Measurements from ENCODE around the gene UBN1. TPM values are rescaled to one million over a fixed set of nuclear protein-coding genes. Genes with fewer than 3 reads are reported as not detected.

UBN1 gene
- total and polyA plus RNA-seq, 2 of the 13 experiments (the other 11 are each of a cell fraction or from before 2014, with no cell fraction given) = 10.6 to 23.5 TPM

DNA sequence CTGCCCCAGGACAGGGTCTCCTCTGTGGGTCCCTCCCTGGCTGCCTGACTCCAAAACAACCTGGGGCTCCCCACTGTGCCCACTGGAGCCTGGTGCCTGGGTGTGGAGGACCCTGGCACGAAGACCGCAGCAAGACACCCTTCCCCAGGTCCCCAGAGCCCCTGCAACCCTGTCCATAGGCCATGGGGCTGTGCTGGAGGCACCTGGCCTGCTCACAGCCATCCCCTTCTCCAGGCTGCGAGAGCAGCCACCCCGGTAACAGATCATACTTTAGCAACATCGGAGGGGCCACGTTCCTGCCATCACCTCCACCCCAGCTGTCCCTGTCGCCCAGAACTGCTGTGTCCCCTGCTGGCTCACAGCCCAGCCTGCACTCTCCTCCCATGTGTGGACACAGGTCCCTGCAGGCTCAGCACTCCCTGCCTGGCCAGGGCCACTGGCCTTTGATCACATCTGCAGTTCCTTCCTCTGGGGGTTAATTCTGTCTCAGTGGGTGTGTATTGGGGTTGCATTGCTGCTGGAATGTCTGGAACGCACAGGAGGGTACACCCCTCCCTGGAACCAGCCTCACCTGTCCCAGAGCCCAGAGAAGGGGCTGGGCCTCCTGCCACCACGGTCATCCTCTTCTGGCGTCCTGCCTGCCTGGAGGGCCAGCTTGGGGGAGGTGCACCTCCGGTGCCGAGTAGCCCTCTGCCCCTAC lies 77.5 kb downstream of the UBN1 start (continued):
- TF ChIP-seq, protein P1, sequence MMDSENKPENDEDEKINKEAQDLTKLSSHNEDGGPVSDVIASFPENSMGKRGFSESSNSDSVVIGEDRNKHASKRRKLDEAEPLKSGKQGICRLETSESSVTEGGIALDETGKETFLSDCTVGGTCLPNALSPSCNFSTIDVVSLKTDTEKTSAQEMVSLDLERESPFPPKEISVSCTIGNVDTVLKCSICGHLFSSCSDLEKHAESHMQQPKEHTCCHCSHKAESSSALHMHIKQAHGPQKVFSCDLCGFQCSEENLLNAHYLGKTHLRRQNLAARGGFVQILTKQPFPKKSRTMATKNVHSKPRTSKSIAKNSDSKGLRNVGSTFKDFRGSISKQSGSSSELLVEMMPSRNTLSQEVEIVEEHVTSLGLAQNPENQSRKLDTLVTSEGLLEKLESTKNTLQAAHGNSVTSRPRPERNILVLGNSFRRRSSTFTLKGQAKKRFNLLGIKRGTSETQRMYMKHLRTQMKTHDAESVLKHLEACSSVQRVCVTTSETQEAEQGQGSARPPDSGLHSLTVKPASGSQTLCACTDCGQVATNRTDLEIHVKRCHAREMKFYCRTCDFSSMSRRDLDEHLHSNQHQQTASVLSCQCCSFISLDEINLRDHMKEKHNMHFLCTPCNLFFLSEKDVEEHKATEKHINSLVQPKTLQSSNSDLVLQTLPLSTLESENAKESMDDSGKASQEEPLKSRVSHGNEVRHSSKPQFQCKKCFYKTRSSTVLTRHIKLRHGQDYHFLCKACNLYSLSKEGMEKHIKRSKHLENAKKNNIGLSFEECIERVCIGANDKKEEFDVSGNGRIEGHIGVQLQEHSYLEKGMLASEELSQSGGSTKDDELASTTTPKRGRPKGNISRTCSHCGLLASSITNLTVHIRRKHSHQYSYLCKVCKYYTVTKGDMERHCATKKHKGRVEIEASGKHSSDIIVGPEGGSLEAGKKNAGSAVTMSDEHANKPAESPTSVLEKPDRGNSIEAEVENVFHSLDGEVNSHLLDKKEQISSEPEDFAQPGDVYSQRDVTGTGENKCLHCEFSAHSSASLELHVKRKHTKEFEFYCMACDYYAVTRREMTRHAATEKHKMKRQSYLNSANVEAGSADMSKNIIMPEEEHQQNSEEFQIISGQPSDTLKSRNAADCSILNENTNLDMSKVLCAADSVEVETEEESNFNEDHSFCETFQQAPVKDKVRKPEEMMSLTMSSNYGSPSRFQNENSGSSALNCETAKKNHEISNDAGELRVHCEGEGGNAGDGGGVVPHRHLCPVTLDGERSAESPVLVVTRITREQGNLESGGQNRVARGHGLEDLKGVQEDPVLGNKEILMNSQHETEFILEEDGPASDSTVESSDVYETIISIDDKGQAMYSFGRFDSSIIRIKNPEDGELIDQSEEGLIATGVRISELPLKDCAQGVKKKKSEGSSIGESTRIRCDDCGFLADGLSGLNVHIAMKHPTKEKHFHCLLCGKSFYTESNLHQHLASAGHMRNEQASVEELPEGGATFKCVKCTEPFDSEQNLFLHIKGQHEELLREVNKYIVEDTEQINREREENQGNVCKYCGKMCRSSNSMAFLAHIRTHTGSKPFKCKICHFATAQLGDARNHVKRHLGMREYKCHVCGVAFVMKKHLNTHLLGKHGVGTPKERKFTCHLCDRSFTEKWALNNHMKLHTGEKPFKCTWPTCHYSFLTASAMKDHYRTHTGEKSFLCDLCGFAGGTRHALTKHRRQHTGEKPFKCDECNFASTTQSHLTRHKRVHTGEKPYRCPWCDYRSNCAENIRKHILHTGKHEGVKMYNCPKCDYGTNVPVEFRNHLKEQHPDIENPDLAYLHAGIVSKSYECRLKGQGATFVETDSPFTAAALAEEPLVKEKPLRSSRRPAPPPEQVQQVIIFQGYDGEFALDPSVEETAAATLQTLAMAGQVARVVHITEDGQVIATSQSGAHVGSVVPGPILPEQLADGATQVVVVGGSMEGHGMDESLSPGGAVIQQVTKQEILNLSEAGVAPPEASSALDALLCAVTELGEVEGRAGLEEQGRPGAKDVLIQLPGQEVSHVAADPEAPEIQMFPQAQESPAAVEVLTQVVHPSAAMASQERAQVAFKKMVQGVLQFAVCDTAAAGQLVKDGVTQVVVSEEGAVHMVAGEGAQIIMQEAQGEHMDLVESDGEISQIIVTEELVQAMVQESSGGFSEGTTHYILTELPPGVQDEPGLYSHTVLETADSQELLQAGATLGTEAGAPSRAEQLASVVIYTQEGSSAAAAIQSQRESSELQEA (CRISPR knock-in tag; IDR thresholded peaks at IDR 0.05; ENCODE audit: not compliant biosample characterization) = peak; percentile 72
- no peak for TF ChIP-seq ZNF746 (CRISPR knock-in tag; IDR thresholded peaks at IDR 0.05)
- TF ChIP-seq, protein P2, sequence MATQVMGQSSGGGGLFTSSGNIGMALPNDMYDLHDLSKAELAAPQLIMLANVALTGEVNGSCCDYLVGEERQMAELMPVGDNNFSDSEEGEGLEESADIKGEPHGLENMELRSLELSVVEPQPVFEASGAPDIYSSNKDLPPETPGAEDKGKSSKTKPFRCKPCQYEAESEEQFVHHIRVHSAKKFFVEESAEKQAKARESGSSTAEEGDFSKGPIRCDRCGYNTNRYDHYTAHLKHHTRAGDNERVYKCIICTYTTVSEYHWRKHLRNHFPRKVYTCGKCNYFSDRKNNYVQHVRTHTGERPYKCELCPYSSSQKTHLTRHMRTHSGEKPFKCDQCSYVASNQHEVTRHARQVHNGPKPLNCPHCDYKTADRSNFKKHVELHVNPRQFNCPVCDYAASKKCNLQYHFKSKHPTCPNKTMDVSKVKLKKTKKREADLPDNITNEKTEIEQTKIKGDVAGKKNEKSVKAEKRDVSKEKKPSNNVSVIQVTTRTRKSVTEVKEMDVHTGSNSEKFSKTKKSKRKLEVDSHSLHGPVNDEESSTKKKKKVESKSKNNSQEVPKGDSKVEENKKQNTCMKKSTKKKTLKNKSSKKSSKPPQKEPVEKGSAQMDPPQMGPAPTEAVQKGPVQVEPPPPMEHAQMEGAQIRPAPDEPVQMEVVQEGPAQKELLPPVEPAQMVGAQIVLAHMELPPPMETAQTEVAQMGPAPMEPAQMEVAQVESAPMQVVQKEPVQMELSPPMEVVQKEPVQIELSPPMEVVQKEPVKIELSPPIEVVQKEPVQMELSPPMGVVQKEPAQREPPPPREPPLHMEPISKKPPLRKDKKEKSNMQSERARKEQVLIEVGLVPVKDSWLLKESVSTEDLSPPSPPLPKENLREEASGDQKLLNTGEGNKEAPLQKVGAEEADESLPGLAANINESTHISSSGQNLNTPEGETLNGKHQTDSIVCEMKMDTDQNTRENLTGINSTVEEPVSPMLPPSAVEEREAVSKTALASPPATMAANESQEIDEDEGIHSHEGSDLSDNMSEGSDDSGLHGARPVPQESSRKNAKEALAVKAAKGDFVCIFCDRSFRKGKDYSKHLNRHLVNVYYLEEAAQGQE (IDR thresholded peaks at IDR 0.05; ENCODE audit: borderline replicate concordance in 1 of 2, low read depth in 1 of 2, low read length in 2 of 2) = peak in 1 of 2 experiments; percentile 74; a peak in 2 of 4 replicates
- peak; percentile 49; the same call in 1 of the 2 replicates for TF ChIP-seq ZNF350 (CRISPR knock-in tag; IDR thresholded peaks at IDR 0.05; ENCODE audit: borderline replicate concordance, low read depth)
- TF ChIP-seq, protein P3, sequence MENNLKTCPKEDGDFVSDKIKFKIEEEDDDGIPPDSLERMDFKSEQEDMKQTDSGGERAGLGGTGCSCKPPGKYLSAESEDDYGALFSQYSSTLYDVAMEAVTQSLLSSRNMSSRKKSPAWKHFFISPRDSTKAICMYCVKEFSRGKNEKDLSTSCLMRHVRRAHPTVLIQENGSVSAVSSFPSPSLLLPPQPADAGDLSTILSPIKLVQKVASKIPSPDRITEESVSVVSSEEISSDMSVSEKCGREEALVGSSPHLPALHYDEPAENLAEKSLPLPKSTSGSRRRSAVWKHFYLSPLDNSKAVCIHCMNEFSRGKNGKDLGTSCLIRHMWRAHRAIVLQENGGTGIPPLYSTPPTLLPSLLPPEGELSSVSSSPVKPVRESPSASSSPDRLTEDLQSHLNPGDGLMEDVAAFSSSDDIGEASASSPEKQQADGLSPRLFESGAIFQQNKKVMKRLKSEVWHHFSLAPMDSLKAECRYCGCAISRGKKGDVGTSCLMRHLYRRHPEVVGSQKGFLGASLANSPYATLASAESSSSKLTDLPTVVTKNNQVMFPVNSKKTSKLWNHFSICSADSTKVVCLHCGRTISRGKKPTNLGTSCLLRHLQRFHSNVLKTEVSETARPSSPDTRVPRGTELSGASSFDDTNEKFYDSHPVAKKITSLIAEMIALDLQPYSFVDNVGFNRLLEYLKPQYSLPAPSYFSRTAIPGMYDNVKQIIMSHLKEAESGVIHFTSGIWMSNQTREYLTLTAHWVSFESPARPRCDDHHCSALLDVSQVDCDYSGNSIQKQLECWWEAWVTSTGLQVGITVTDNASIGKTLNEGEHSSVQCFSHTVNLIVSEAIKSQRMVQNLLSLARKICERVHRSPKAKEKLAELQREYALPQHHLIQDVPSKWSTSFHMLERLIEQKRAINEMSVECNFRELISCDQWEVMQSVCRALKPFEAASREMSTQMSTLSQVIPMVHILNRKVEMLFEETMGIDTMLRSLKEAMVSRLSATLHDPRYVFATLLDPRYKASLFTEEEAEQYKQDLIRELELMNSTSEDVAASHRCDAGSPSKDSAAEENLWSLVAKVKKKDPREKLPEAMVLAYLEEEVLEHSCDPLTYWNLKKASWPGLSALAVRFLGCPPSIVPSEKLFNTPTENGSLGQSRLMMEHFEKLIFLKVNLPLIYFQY (CRISPR knock-in tag; IDR thresholded peaks at IDR 0.05; ENCODE audit: borderline replicate concordance) = peak; percentile 43; the same call in 1 of the 2 replicates
- TF ChIP-seq ZNF331 (CRISPR knock-in tag; IDR thresholded peaks at IDR 0.05) = peak; percentile 73; the same call in 1 of the 2 replicates
- peak; percentile 74; the same call in 1 of the 2 replicates for TF ChIP-seq ZNF501 (CRISPR knock-in tag; IDR thresholded peaks at IDR 0.05)
- TF ChIP-seq ZNF792 (CRISPR knock-in tag; IDR thresholded peaks at IDR 0.05) = peak; percentile 47; the same call in 1 of the 2 replicates
- TF ChIP-seq, protein P4, sequence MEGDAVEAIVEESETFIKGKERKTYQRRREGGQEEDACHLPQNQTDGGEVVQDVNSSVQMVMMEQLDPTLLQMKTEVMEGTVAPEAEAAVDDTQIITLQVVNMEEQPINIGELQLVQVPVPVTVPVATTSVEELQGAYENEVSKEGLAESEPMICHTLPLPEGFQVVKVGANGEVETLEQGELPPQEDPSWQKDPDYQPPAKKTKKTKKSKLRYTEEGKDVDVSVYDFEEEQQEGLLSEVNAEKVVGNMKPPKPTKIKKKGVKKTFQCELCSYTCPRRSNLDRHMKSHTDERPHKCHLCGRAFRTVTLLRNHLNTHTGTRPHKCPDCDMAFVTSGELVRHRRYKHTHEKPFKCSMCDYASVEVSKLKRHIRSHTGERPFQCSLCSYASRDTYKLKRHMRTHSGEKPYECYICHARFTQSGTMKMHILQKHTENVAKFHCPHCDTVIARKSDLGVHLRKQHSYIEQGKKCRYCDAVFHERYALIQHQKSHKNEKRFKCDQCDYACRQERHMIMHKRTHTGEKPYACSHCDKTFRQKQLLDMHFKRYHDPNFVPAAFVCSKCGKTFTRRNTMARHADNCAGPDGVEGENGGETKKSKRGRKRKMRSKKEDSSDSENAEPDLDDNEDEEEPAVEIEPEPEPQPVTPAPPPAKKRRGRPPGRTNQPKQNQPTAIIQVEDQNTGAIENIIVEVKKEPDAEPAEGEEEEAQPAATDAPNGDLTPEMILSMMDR (CRISPR knock-in tag; IDR thresholded peaks at IDR 0.05) = peak; percentile 79

Measured in HepG2 (cell line).